Activated CD8-positive, alpha-beta memory T cell treated with anti-CD3 and anti-CD28 coated beads for 24 hours (primary cell): ENCODE results near the gene GIMAP1.
A peak's percentile ranks its signal among the peaks of the same experiment; 100 is the strongest.

Experiments used
- DNase-seq: peaks from one replicate; pipeline ENCODE4 v3.0.0-alpha.2; 2020

Gene GIMAP1

GRCh38 chr7:150723467-150723866 lies 7.1 kb downstream of the GIMAP1 start:
- DNase-seq: no peak

GRCh38 chr7:150727381-150727780 lies 11.0 kb downstream of the GIMAP1 start:
- DNase-seq: no peak

- no peak for DNase-seq
Observed at GRCh38 chr7:150728011-150728410, 11.6 kb downstream of the GIMAP1 start.

GRCh38 chr7:150728609-150729008 lies 12.2 kb downstream of the GIMAP1 start:
- no peak for DNase-seq

- DNase-seq: peak; percentile 67
Observed at GRCh38 chr7:150731916-150732315, 15.5 kb downstream of the GIMAP1 start.

- peak; percentile 65 for DNase-seq
Observed at GRCh38 chr7:150732786-150733481, 16.5 kb downstream of the GIMAP1 start.

GRCh38 chr7:150733482-150734095 lies 17.2 kb downstream of the GIMAP1 start:
- DNase-seq: no peak

GRCh38 chr7:150734254-150734653 lies 17.8 kb downstream of the GIMAP1 start:
- no peak for DNase-seq

- no peak for DNase-seq
Observed at GRCh38 chr7:150735596-150736358, 19.4 kb downstream of the GIMAP1 start.

GRCh38 chr7:150736864-150737263 lies 20.5 kb downstream of the GIMAP1 start:
- DNase-seq: no peak

- DNase-seq: peak; percentile 86
Observed at GRCh38 chr7:150737265-150738055, 21.0 kb downstream of the GIMAP1 start, which contains the start of gene GIMAP5. Gene GIMAP5 (plus strand): TSS chr7:150737418. CDS start chr7:150740885, 3,467 bp downstream.

GRCh38 chr7:150738092-150738491 lies 21.7 kb downstream of the GIMAP1 start:
- no peak for DNase-seq

GRCh38 chr7:150738591-150739001 lies 22.2 kb downstream of the GIMAP1 start:
- DNase-seq: no peak

GRCh38 chr7:150739033-150739432 lies 22.6 kb downstream of the GIMAP1 start:
- DNase-seq: no peak

- peak; percentile 59 for DNase-seq
Observed at GRCh38 chr7:150740053-150740452, 23.6 kb downstream of the GIMAP1 start.

GRCh38 chr7:150742286-150742968 lies 26.0 kb downstream of the GIMAP1 start:
- no peak for DNase-seq

GRCh38 chr7:150744041-150744656 lies 27.7 kb downstream of the GIMAP1 start:
- DNase-seq: peak; percentile 60

- DNase-seq: peak; percentile 63
Observed at GRCh38 chr7:150745086-150745485, 28.7 kb downstream of the GIMAP1 start.

GRCh38 chr7:150745876-150746275 lies 29.5 kb downstream of the GIMAP1 start:
- DNase-seq: peak; percentile 60

GRCh38 chr7:150746921-150747320 lies 30.5 kb downstream of the GIMAP1 start:
- DNase-seq: peak; percentile 64

- no peak for DNase-seq
Observed at GRCh38 chr7:150748376-150748775, 32.0 kb downstream of the GIMAP1 start.

- no peak for DNase-seq
Observed at GRCh38 chr7:150751702-150752101, 35.3 kb downstream of the GIMAP1 start.
